IPS-15b (cell line): ENCODE data around the gene UPK3BL1.
"Not testable (repeated sequence)": the region's sequence is repeated elsewhere in the genome, so short reads cannot be mapped to it uniquely, and the experiment has no call there.

Source experiments
- H3K27me3 ChIP-seq: one replicate; pipeline ENCODE4 v1.6.1; 2013; ENCODE audit warnings: low read length; ENCODE audit not compliant: control insufficient read depth, insufficient read depth
- H3K36me3 ChIP-seq: one replicate; pipeline ENCODE4 v1.6.1; 2013; ENCODE audit warnings: low read length; ENCODE audit not compliant: control insufficient read depth, insufficient read depth
- H3K4me1 ChIP-seq: one replicate; pipeline ENCODE4 v1.6.1; 2013; ENCODE audit warnings: mild to moderate bottlenecking, low read length; ENCODE audit not compliant: control insufficient read depth, insufficient read depth
- H3K4me3 ChIP-seq: one replicate; pipeline ENCODE4 v1.5.1; 2013; ENCODE audit warnings: low read depth, low read length
- H3K9ac ChIP-seq: one replicate; pipeline ENCODE4 v1.6.1; 2013; ENCODE audit warnings: low read depth, mild to moderate bottlenecking, low read length
- H3K9me3 ChIP-seq: one replicate; pipeline ENCODE4 v1.6.1; 2013; ENCODE audit warnings: mild to moderate bottlenecking, low read length; ENCODE audit not compliant: control insufficient read depth, insufficient read depth

UPK3BL1 gene

GRCh38 chr7:102666850-102667249 lies 24.3 kb upstream of the UPK3BL1 start:
- H3K4me3 ChIP-seq, H3K9ac ChIP-seq, H3K4me1 ChIP-seq, H3K9me3 ChIP-seq, H3K27me3 ChIP-seq, H3K36me3 ChIP-seq: not testable (repeated sequence)

- H3K36me3 ChIP-seq, H3K27me3 ChIP-seq, H3K9ac ChIP-seq, H3K4me3 ChIP-seq, H3K9me3 ChIP-seq, H3K4me1 ChIP-seq: not testable (repeated sequence)
These were observed 22.2 kb upstream of the UPK3BL1 start for GRCh38 chr7:102664765-102665164.

DNA sequence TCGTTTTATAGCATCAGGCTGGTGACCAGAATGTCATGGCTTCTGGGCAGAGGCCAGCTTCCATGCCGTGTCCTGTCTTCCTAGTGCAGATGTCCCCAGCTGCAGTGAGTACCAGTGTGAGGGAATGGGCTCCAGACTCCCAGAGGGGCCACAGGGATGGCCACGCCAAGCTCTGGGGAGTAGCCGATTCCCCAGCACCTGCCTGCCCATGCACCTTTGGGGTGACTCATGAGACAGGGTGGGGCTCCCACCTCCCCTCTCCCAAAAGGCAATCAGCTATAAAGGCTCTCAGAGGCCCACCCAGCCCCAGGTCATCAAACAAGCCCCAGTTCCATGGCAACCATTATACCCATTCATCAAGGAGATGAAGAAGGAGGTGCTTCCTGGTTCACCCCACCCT lies 7.3 kb upstream of the UPK3BL1 start, which contains the start of gene SPDYE2B:
TSS of gene SPDYE2B (plus strand) at position 396 of the 400 bp plus-strand sequence. CDS start 2,030 bp downstream, outside the sequence.
- not testable (repeated sequence) for H3K36me3 ChIP-seq, H3K9me3 ChIP-seq, H3K4me3 ChIP-seq

GRCh38 chr7:102647813-102648212 lies 5.2 kb upstream of the UPK3BL1 start:
- not testable (repeated sequence) for H3K4me1 ChIP-seq, H3K4me3 ChIP-seq, H3K9me3 ChIP-seq, H3K36me3 ChIP-seq, H3K27me3 ChIP-seq, H3K9ac ChIP-seq

More for the DNA sequence above, 7.3 kb upstream of the UPK3BL1 start, which contains the start of gene SPDYE2B:
- H3K9ac ChIP-seq, H3K4me1 ChIP-seq, H3K27me3 ChIP-seq: not testable (repeated sequence)

- H3K9me3 ChIP-seq, H3K27me3 ChIP-seq, H3K4me1 ChIP-seq: not testable (repeated sequence)
These were observed 813 bp upstream of the UPK3BL1 start for GRCh38 chr7:102643404-102643803.

DNA sequence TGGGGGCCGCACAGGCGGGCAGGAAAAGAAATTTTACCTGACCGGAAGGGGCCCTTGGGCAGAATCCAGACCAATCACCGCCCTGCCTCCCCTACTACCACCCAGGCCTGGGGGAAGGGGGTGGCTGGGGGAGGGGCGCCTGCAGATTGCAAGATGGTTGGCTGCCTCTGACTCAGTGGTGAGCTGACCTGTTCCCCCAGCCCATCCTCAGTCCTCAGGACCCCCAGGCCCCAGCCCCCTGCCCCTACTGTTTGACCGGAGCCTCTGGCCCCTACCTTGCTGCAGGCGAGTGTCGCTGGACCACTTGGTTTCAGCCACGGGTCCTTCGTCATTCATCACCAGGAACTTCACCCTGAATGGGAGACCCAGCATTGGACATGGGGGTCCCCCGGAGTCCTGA lies 3.7 kb downstream of the UPK3BL1 start:
- not testable (repeated sequence) for H3K9me3 ChIP-seq, H3K4me3 ChIP-seq, H3K9ac ChIP-seq, H3K4me1 ChIP-seq, H3K27me3 ChIP-seq, H3K36me3 ChIP-seq

More at GRCh38 chr7:102643404-102643803, 813 bp upstream of the UPK3BL1 start:
- not testable (repeated sequence) for H3K36me3 ChIP-seq, H3K9ac ChIP-seq, H3K4me3 ChIP-seq

- H3K4me1 ChIP-seq, H3K27me3 ChIP-seq, H3K4me3 ChIP-seq, H3K9ac ChIP-seq, H3K36me3 ChIP-seq, H3K9me3 ChIP-seq: not testable (repeated sequence)
These were observed 5.6 kb downstream of the UPK3BL1 start for GRCh38 chr7:102636956-102637355.

DNA sequence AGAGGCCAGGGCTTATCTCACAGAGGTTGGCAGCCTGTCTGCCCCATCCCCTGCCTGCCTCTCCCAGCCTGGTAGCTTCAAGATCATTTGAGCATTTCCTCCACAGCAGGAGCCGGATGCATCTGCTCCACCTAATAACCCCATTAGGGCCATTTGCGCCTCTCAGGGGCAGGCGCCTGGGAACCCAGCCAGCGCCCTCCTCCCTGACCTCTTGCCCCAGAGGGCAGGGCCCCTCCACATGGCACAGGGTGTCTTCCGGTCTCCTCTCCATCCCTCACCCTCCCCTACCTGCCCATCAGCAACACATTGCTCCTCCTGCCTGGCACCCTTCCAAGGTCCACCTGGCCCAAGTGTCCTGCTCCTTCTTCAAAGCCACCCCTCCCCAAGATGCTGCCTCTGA lies 7.2 kb downstream of the UPK3BL1 start:
- H3K4me1 ChIP-seq, H3K27me3 ChIP-seq, H3K4me3 ChIP-seq, H3K9ac ChIP-seq, H3K36me3 ChIP-seq, H3K9me3 ChIP-seq: not testable (repeated sequence)

- H3K4me1 ChIP-seq, H3K36me3 ChIP-seq, H3K9ac ChIP-seq, H3K9me3 ChIP-seq, H3K27me3 ChIP-seq, H3K4me3 ChIP-seq: not testable (repeated sequence)
These were observed 8.3 kb downstream of the UPK3BL1 start for GRCh38 chr7:102634299-102634698.

DNA sequence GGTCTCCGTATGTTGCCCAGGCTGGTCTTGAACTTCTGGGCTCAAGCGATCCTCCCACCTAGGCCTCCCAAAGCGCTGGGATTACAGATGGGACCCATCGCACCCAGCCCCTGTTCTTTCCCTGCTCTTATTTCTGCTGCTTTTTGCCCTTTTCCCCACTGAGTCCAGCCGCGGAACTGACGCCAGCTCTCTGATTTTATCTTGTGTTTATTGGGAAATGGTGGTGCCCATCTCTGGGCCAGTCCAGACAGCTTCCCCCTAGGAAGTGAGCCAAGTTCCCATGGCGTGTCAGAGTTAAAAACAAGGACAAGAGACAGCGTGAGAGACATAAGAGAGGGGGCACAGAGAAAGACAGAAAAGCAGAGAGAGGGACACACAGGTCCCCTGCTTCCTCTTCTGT lies 12.0 kb downstream of the UPK3BL1 start:
- not testable (repeated sequence) for H3K9me3 ChIP-seq, H3K36me3 ChIP-seq, H3K9ac ChIP-seq, H3K4me3 ChIP-seq, H3K4me1 ChIP-seq, H3K27me3 ChIP-seq

DNA sequence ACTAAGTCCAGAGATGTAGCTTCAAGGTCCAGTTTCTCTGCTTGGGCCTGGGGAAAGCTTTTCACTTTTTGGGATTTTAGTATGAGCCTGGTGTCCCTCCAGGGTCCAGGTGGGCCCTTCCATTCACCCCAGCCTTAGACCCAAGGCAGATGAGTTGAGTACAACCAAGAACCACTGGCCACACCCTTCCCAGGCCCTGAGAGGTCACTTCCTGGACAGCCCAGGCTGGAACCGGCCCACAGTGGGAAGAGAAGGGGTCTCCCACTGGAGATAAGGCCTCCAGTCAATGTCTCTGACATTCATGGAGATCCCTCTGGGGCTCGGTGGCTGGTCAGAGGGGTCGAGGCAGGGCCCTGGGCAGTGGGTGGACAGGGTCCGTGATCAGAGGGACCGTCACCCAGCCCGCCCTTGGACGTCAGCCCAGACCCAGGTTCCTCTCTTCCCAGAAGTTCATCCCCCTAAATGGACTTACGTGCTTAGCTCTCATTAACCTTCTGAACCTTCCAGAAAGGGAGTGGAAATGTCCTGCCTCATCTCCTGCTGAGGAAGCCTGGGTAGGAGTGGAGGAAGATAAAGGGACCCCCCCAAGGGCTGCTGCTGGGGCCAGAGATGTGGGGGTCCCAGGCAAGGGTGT lies 15.2 kb downstream of the UPK3BL1 start:
- not testable (repeated sequence) for H3K9me3 ChIP-seq, H3K9ac ChIP-seq, H3K36me3 ChIP-seq, H3K4me1 ChIP-seq, H3K4me3 ChIP-seq, H3K27me3 ChIP-seq

GRCh38 chr7:102618122-102618521 lies 24.5 kb downstream of the UPK3BL1 start:
- not testable (repeated sequence) for H3K4me3 ChIP-seq

More at GRCh38 chr7:102618122-102618521, 24.5 kb downstream of the UPK3BL1 start:
- not testable (repeated sequence) for H3K4me1 ChIP-seq, H3K9me3 ChIP-seq, H3K27me3 ChIP-seq, H3K9ac ChIP-seq, H3K36me3 ChIP-seq
